Lower lobe of right lung (tissue), 2 donors: ENCODE measurements around the gene TTF2. TPM values are rescaled to one million over a fixed set of nuclear protein-coding genes. Genes with fewer than 3 reads are reported as not detected.

Experiments used
- ATAC-seq, 2 donors: fragments of 200-7000 bp; cut with Tn5 transposase; one replicate each; pipeline ENCODE4 v1.9.1; 2020 to 2022; ENCODE audit warnings: mild to moderate bottlenecking in 2 of 2, moderate library complexity in 2 of 2
- DNase-seq: peaks from one replicate; pipeline ENCODE4 v3.0.0-alpha.2; 2020
- H3K27ac ChIP-seq: fragments of 200-600 bp; one replicate; pipeline ENCODE4 v1.8.0; 2022
- H3K27me3 ChIP-seq: fragments of 200-600 bp; one replicate; pipeline ENCODE4 v1.8.0; 2022; ENCODE audit warnings: low read depth
- H3K36me3 ChIP-seq: fragments of 200-600 bp; one replicate; pipeline ENCODE4 v1.8.0; 2022; ENCODE audit warnings: mild to moderate bottlenecking
- H3K4me1 ChIP-seq: fragments of 200-600 bp; one replicate; pipeline ENCODE4 v1.8.0; 2022
- H3K4me3 ChIP-seq: fragments of 200-600 bp; one replicate; pipeline ENCODE4 v1.8.0; 2022; ENCODE audit warnings: mild to moderate bottlenecking
- H3K9me3 ChIP-seq: fragments of 200-600 bp; one replicate; pipeline ENCODE4 v1.8.0; 2022
- intact Hi-C: fragments of 100-400 bp; cut with DNase I; formaldehyde crosslinking; loops from one replicate; pipeline ENCODE4 v1.11.0; 2022
- total RNA-seq: library from RNA; stranded (reverse); fragmentation: NEBNext Ultra II Directional; extraction: Animal tissue kit (Norgen Biotek cat#: 25700); gene quantifications from one replicate; pipeline ENCODE4 v1.2.1, GENCODE V29; 2021
- TF ChIP-seq, protein P1 (sequence below): fragments of 200-600 bp; IDR thresholded peaks from one replicate; pipeline ENCODE4 v1.8.0; 2022; ENCODE audit warnings: antibody characterized with exemption, mild to moderate bottlenecking
- donor health status: DM: no; HTN: yes; CAD: no; lungs with severe emphysema.

TTF2 gene
- total RNA-seq, 1 donor from 2014 or later: 18.0 TPM

DNA sequence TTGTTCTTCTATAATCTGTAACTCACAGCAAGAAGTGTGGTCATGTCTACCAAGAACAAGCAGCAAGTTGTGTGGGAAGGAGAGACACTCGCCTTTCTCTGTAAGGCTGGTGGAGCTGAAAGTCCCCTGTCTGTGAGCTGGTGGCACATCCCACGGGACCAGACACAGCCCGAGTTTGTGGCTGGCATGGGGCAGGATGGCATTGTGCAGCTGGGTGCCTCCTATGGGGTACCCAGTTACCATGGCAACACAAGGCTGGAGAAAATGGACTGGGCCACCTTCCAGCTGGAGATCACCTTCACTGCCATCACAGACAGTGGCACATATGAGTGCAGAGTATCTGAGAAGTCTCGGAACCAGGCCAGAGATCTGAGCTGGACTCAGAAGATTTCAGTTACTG, 43.1 kb upstream of the TTF2 start:
- peaks cover 5% of the 10 kb centered on the region for H3K4me1 ChIP-seq
- DNase-seq (no peak), ATAC-seq (no peak)
- H3K36me3 ChIP-seq: no peaks in the 10 kb centered on the region
- no peaks in the 10 kb centered on the region for H3K27me3 ChIP-seq
- H3K4me3 ChIP-seq: no peak overlapping the region
- H3K27ac ChIP-seq: no peak overlapping the region
- TF ChIP-seq, protein P1, sequence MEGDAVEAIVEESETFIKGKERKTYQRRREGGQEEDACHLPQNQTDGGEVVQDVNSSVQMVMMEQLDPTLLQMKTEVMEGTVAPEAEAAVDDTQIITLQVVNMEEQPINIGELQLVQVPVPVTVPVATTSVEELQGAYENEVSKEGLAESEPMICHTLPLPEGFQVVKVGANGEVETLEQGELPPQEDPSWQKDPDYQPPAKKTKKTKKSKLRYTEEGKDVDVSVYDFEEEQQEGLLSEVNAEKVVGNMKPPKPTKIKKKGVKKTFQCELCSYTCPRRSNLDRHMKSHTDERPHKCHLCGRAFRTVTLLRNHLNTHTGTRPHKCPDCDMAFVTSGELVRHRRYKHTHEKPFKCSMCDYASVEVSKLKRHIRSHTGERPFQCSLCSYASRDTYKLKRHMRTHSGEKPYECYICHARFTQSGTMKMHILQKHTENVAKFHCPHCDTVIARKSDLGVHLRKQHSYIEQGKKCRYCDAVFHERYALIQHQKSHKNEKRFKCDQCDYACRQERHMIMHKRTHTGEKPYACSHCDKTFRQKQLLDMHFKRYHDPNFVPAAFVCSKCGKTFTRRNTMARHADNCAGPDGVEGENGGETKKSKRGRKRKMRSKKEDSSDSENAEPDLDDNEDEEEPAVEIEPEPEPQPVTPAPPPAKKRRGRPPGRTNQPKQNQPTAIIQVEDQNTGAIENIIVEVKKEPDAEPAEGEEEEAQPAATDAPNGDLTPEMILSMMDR: no peak
- intact Hi-C loops: no loop called here
- H3K9me3 ChIP-seq: no peaks in the 10 kb centered on the region

DNA sequence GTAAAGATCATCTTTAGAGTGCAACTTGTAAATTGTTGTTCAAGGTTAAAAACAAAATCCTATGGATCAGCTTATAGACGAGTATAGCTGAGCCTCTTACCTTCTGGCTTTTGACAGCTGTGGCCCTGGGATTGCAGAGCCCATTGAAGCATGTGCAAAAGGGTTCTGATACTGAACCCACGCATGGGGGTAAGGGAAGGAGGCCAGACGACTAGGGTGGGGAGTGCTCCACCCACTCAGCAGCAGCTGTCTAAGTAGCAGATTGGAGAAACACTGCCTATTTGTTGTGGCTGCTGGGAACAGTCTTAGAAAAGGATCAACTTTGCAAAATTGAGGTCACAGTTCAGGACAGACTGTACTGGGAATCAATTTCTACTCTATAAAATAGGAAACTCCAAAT, 42.5 kb upstream of the TTF2 start:
- no peak overlapping the region for H3K27ac ChIP-seq
- H3K27me3 ChIP-seq: no peaks in the 10 kb centered on the region
- intact Hi-C loops: no loop called here
- DNase-seq: peak; percentile 71
- TF ChIP-seq, protein P1: no peak
- H3K4me1 ChIP-seq: peaks cover 5% of the 10 kb centered on the region
- no peak overlapping the region for H3K4me3 ChIP-seq
- no peaks in the 10 kb centered on the region for H3K9me3 ChIP-seq
- H3K36me3 ChIP-seq: no peaks in the 10 kb centered on the region
- peak; percentile 79 to 85 for ATAC-seq

DNA sequence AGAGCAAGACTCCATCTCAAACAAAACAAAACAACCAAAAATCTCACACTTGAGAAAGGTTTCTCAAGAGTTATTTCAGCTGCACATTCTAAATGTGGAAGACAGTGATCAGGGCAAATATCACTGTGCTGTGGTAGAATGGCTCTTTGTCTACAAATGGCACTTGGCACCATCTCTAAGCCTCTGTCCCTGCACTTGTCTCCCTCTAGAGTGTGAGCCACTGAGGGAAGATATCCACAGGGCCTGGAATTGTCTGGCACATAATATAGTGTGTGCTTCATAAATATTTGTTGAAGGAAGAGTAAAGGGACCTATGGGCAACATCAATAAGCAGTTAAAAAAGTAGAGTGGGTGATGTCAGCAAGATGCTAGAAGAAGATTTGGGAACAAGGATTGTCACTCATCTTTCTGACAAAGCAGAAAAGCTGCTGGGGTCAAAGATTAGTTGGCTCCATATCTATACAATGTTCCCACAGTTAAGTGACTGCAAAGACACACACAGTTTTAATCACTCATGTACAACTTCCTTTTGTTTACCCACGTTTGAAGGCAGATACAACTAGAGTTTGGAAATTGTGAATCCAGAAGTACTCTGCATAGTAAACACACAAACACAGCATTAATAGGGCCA, 39.5 kb upstream of the TTF2 start:
- H3K27ac ChIP-seq: no peak overlapping the region
- ATAC-seq (no peak), DNase-seq (no peak)
- TF ChIP-seq, protein P1: no peak
- H3K4me1 ChIP-seq: peaks cover 5% of the 10 kb centered on the region
- no peak overlapping the region for H3K4me3 ChIP-seq
- H3K27me3 ChIP-seq: no peaks in the 10 kb centered on the region
- H3K9me3 ChIP-seq: no peaks in the 10 kb centered on the region
- H3K36me3 ChIP-seq: no peaks in the 10 kb centered on the region
- intact Hi-C loops: no loop called here

DNA sequence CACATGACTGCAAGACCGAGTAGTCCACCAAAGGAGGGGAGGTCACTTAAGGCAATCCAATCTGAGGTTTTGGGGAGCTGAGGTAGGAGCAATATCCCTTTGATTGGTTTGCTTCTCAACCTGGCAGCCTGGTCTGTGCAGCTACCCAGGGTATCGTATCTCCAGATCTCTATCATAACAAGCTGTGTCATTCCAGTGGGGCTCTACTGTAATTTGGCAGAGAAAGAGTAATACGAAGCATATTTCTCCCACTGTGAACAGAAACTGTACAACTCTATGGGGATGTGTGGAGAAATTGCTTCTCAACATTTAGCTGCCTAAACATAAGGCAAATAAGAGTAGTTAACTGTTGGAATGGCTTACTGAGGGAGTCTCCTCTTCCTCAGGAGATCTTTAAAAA, 38.0 kb upstream of the TTF2 start:
- Histone ChIP-seq H3K27me3 (no peaks in the 10 kb centered on the region), H3K9me3 (no peaks in the 10 kb centered on the region), H3K4me1 (peaks cover 7% of the 10 kb centered on the region), H3K4me3 (no peak overlapping the region), H3K27ac (no peak overlapping the region), H3K36me3 (no peaks in the 10 kb centered on the region)
- intact Hi-C loops: no loop called here
- TF ChIP-seq, protein P1: no peak
- ATAC-seq (no peak), DNase-seq (no peak)

DNA sequence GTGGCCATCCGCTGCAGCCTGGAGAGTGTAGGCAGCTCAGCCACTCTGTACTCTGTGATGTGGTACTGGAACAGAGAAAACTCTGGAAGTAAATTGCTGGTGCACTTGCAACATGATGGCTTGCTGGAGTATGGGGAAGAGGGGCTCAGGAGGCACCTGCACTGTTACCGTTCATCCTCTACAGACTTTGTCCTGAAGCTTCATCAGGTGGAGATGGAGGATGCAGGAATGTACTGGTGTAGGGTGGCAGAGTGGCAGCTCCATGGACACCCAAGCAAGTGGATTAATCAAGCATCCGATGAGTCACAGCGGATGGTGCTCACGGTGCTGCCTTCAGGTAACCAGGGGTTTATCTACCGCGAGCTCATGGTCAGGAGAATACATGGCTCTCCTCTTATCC, 34.6 kb upstream of the TTF2 start:
- H3K4me1 ChIP-seq: peaks cover 4% of the 10 kb centered on the region

More for the DNA sequence above, 34.6 kb upstream of the TTF2 start:
- no peak overlapping the region for H3K27ac ChIP-seq
- H3K27me3 ChIP-seq: no peaks in the 10 kb centered on the region
- no peak for ATAC-seq
- TF ChIP-seq, protein P1: no peak
- DNase-seq: no peak
- no peaks in the 10 kb centered on the region for H3K9me3 ChIP-seq
- H3K36me3 ChIP-seq: no peaks in the 10 kb centered on the region
- intact Hi-C loops: no loop called here
- H3K4me3 ChIP-seq: no peak overlapping the region
